HG03520 (cell line): ENCODE data around the gene SMPDL3A.
A peak's percentile ranks its signal among the peaks of the same experiment; 100 is the strongest.
"Not testable (repeated sequence)": the region's sequence is repeated elsewhere in the genome, so short reads cannot be mapped to it uniquely, and the experiment has no call there.

ENCODE experiments used
- ATAC-seq: cut with Tn5 transposase; IDR thresholded peaks from one replicate; pipeline ENCODE4 v1.9.1; 2021; ENCODE audit warnings: mild to moderate bottlenecking, moderate library complexity; ENCODE audit not compliant: unreplicated experiment

Gene SMPDL3A

GRCh38 chr6:122789182-122790027 lies at the start of gene SMPDL3A:
SMPDL3A (plus strand) TSS chr6:122789258; CDS start chr6:122789347, 89 bp downstream.
- peak; percentile 59 for ATAC-seq

GRCh38 chr6:122740091-122740490 lies 49.0 kb upstream of the SMPDL3A start:
- ATAC-seq, result no peak

- no peak for ATAC-seq
Observed at GRCh38 chr6:122740936-122741335, 48.1 kb upstream of the SMPDL3A start.

- ATAC-seq, result not testable (repeated sequence)
Observed at GRCh38 chr6:122744247-122744646, 44.8 kb upstream of the SMPDL3A start.

GRCh38 chr6:122744856-122745255 lies 44.2 kb upstream of the SMPDL3A start:
- ATAC-seq, result not testable (repeated sequence)

GRCh38 chr6:122746688-122747087 lies 42.4 kb upstream of the SMPDL3A start:
- ATAC-seq, result no peak

- ATAC-seq, result no peak
Observed at GRCh38 chr6:122747573-122747972, 41.5 kb upstream of the SMPDL3A start.

GRCh38 chr6:122748945-122749344 lies 40.1 kb upstream of the SMPDL3A start:
- ATAC-seq, result not testable (repeated sequence)

GRCh38 chr6:122749451-122750050 lies 39.5 kb upstream of the SMPDL3A start:
- no peak for ATAC-seq

GRCh38 chr6:122751326-122751725 lies 37.7 kb upstream of the SMPDL3A start:
- peak; percentile 80 for ATAC-seq

GRCh38 chr6:122752459-122752858 lies 36.6 kb upstream of the SMPDL3A start:
- no peak for ATAC-seq

GRCh38 chr6:122753000-122753687 lies 35.9 kb upstream of the SMPDL3A start:
- no peak for ATAC-seq

- ATAC-seq, result no peak
Observed at GRCh38 chr6:122753688-122754056, 35.4 kb upstream of the SMPDL3A start.

GRCh38 chr6:122754191-122754731 lies 34.8 kb upstream of the SMPDL3A start:
- ATAC-seq, result no peak

GRCh38 chr6:122755901-122756300 lies 33.2 kb upstream of the SMPDL3A start:
- ATAC-seq, result no peak

- ATAC-seq, result peak; percentile 96
Observed at GRCh38 chr6:122758927-122759334, 30.1 kb upstream of the SMPDL3A start.

- no peak for ATAC-seq
Observed at GRCh38 chr6:122760330-122760729, 28.7 kb upstream of the SMPDL3A start.

- no peak for ATAC-seq
Observed at GRCh38 chr6:122766256-122766655, 22.8 kb upstream of the SMPDL3A start.

GRCh38 chr6:122770835-122771601 lies 18.0 kb upstream of the SMPDL3A start:
- no peak for ATAC-seq

GRCh38 chr6:122772724-122773415 lies 16.2 kb upstream of the SMPDL3A start:
- ATAC-seq, result no peak
